Prostate gland (tissue), 2 donors: ENCODE data around the gene ADAMTS12.

ENCODE experiments used
- POLR2A ChIP-seq: fragments of 450-650 bp; IDR thresholded peaks from one replicate; pipeline ENCODE4 v1.6.1; 2016; ENCODE audit warnings: antibody characterized with exemption, mild to moderate bottlenecking
- POLR2AphosphoS5 ChIP-seq: sonication (generic); formaldehyde crosslinking; IDR thresholded peaks from one replicate; pipeline ENCODE4 v1.6.1; 2017; ENCODE audit warnings: antibody characterized with exemption
- TF ChIP-seq, protein P1 (sequence below), 4 experiments: fragments of 200-600 bp in 2 of 4; fragments of 450-650 bp in 2 of 4; sonication (generic) in 2 of 4; IDR thresholded peaks; 1 replicate in 3 of 4; 2 replicates in 1 of 4; pipeline ENCODE4 v1.5.1; 2016 to 2019; ENCODE audit warnings: antibody characterized with exemption in 4 of 4, mild to moderate bottlenecking in 2 of 4, moderate library complexity in 2 of 4

DNA sequence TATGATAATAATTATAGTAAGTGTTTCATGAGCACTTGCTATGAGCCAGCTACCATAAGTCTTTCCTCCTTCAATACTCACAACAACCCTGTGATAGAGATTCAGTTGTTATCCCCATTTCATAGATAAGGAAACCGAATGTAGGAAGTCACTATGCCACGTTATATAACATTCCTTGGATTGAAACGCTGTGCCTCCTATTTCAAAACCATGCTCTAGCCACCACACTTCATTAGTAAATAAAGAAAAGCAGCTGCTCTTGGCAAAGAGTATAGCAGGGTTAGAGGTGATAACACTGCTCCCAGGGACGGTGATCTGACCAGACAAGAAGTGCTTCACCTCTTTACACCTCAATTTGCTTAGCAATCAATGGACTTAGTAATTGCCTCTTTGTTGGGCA is 5.5 kb downstream of the ADAMTS12 start:
- TF ChIP-seq, protein P1, sequence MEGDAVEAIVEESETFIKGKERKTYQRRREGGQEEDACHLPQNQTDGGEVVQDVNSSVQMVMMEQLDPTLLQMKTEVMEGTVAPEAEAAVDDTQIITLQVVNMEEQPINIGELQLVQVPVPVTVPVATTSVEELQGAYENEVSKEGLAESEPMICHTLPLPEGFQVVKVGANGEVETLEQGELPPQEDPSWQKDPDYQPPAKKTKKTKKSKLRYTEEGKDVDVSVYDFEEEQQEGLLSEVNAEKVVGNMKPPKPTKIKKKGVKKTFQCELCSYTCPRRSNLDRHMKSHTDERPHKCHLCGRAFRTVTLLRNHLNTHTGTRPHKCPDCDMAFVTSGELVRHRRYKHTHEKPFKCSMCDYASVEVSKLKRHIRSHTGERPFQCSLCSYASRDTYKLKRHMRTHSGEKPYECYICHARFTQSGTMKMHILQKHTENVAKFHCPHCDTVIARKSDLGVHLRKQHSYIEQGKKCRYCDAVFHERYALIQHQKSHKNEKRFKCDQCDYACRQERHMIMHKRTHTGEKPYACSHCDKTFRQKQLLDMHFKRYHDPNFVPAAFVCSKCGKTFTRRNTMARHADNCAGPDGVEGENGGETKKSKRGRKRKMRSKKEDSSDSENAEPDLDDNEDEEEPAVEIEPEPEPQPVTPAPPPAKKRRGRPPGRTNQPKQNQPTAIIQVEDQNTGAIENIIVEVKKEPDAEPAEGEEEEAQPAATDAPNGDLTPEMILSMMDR (IDR thresholded peaks at IDR 0.05), result no peak
- no peak for TF ChIP-seq POLR2A
- no peak for TF ChIP-seq POLR2AphosphoS5
